Activated naive CD4-positive, alpha-beta T cell treated with anti-CD3 and anti-CD28 coated beads, Interleukin-2, amount 50 U/mL, for 24 hours (primary cell): ENCODE data around the gene PIK3C2G.

Experiments used
- H3K27ac Mint-ChIP-seq: one replicate; pipeline ENCODE4 v1.8.0; 2021; ENCODE audit warnings: mild to moderate bottlenecking, mixed read lengths
- H3K27me3 Mint-ChIP-seq: one replicate; pipeline ENCODE4 v1.8.0; 2021; ENCODE audit warnings: mixed read lengths
- H3K36me3 Mint-ChIP-seq: one replicate; pipeline ENCODE4 v1.8.0; 2021; ENCODE audit warnings: mixed read lengths
- H3K4me1 Mint-ChIP-seq: one replicate; pipeline ENCODE4 v1.8.0; 2021; ENCODE audit warnings: mixed read lengths
- H3K4me3 Mint-ChIP-seq: one replicate; pipeline ENCODE4 v1.8.0; 2021; ENCODE audit warnings: mild to moderate bottlenecking, mixed read lengths
- H3K9me3 Mint-ChIP-seq: one replicate; pipeline ENCODE4 v1.8.0; 2021; ENCODE audit warnings: mixed read lengths

Gene PIK3C2G

GRCh38 chr12:18262514-18262913 lies 1.2 kb downstream of the PIK3C2G start:
- H3K27ac Mint-ChIP-seq, result no peak overlapping the region
- H3K36me3 Mint-ChIP-seq, result no peaks in the 10 kb centered on the region
- peaks cover 2% of the 10 kb centered on the region for H3K9me3 Mint-ChIP-seq
- H3K27me3 Mint-ChIP-seq, result no peaks in the 10 kb centered on the region
- H3K4me3 Mint-ChIP-seq, result no peak overlapping the region
- H3K4me1 Mint-ChIP-seq, result no peaks in the 10 kb centered on the region

- no peaks in the 10 kb centered on the region for H3K27me3 Mint-ChIP-seq
- no peak overlapping the region for H3K27ac Mint-ChIP-seq
- H3K9me3 Mint-ChIP-seq, result no peaks in the 10 kb centered on the region
- no peaks in the 10 kb centered on the region for H3K36me3 Mint-ChIP-seq
- H3K4me3 Mint-ChIP-seq, result no peak overlapping the region
- no peaks in the 10 kb centered on the region for H3K4me1 Mint-ChIP-seq
Observed at GRCh38 chr12:18264581-18265075, 3.3 kb downstream of the PIK3C2G start.

GRCh38 chr12:18267427-18268099 lies 6.2 kb downstream of the PIK3C2G start:
- H3K4me3 Mint-ChIP-seq, result no peak overlapping the region
- no peak overlapping the region for H3K27ac Mint-ChIP-seq
- H3K4me1 Mint-ChIP-seq, result no peaks in the 10 kb centered on the region
- H3K36me3 Mint-ChIP-seq, result no peaks in the 10 kb centered on the region
- H3K9me3 Mint-ChIP-seq, result no peaks in the 10 kb centered on the region
- no peaks in the 10 kb centered on the region for H3K27me3 Mint-ChIP-seq

- Mint-ChIP-seq H3K27ac (no peak overlapping the region), H3K9me3 (peaks cover 7% of the 10 kb centered on the region), H3K4me3 (no peak overlapping the region), H3K36me3 (no peaks in the 10 kb centered on the region), H3K27me3 (no peaks in the 10 kb centered on the region), H3K4me1 (no peaks in the 10 kb centered on the region)
Observed at GRCh38 chr12:18270958-18271460, 9.7 kb downstream of the PIK3C2G start.

GRCh38 chr12:18275981-18276380 lies 14.7 kb downstream of the PIK3C2G start:
- Mint-ChIP-seq H3K27me3 (no peaks in the 10 kb centered on the region), H3K27ac (no peak overlapping the region), H3K4me3 (no peak overlapping the region), H3K4me1 (no peaks in the 10 kb centered on the region), H3K36me3 (no peaks in the 10 kb centered on the region), H3K9me3 (peaks cover 16% of the 10 kb centered on the region)

- H3K36me3 Mint-ChIP-seq, result no peaks in the 10 kb centered on the region
- H3K4me1 Mint-ChIP-seq, result no peaks in the 10 kb centered on the region
- peaks cover 19% of the 10 kb centered on the region for H3K9me3 Mint-ChIP-seq
- no peak overlapping the region for H3K4me3 Mint-ChIP-seq
- no peak overlapping the region for H3K27ac Mint-ChIP-seq
- no peaks in the 10 kb centered on the region for H3K27me3 Mint-ChIP-seq
Observed at GRCh38 chr12:18277196-18277595, 15.9 kb downstream of the PIK3C2G start.

- no peaks in the 10 kb centered on the region for H3K36me3 Mint-ChIP-seq
- no peak overlapping the region for H3K4me3 Mint-ChIP-seq
- H3K4me1 Mint-ChIP-seq, result no peaks in the 10 kb centered on the region
- no peaks in the 10 kb centered on the region for H3K27me3 Mint-ChIP-seq
- no peak overlapping the region for H3K27ac Mint-ChIP-seq
- peaks cover 13% of the 10 kb centered on the region for H3K9me3 Mint-ChIP-seq
Observed at GRCh38 chr12:18280728-18281127, 19.4 kb downstream of the PIK3C2G start.

- Mint-ChIP-seq H3K9me3 (peaks cover 12% of the 10 kb centered on the region), H3K4me3 (no peak overlapping the region), H3K27ac (no peak overlapping the region), H3K4me1 (no peaks in the 10 kb centered on the region), H3K27me3 (no peaks in the 10 kb centered on the region), H3K36me3 (no peaks in the 10 kb centered on the region)
Observed at GRCh38 chr12:18281941-18282340, 20.6 kb downstream of the PIK3C2G start.

- Mint-ChIP-seq H3K27ac (no peak overlapping the region), H3K36me3 (no peaks in the 10 kb centered on the region), H3K9me3 (peaks cover 12% of the 10 kb centered on the region), H3K4me1 (no peaks in the 10 kb centered on the region), H3K4me3 (no peak overlapping the region), H3K27me3 (no peaks in the 10 kb centered on the region)
Observed at GRCh38 chr12:18283831-18284230, 22.5 kb downstream of the PIK3C2G start.

- Mint-ChIP-seq H3K4me1 (no peaks in the 10 kb centered on the region), H3K27ac (no peak overlapping the region), H3K36me3 (no peaks in the 10 kb centered on the region), H3K27me3 (no peaks in the 10 kb centered on the region), H3K9me3 (peaks cover 12% of the 10 kb centered on the region), H3K4me3 (no peak overlapping the region)
Observed at GRCh38 chr12:18284386-18284785, 23.1 kb downstream of the PIK3C2G start.

GRCh38 chr12:18285161-18285560 lies 23.8 kb downstream of the PIK3C2G start:
- peaks cover 12% of the 10 kb centered on the region for H3K9me3 Mint-ChIP-seq
- H3K36me3 Mint-ChIP-seq, result no peaks in the 10 kb centered on the region
- H3K27me3 Mint-ChIP-seq, result no peaks in the 10 kb centered on the region
- no peak overlapping the region for H3K27ac Mint-ChIP-seq
- no peak overlapping the region for H3K4me3 Mint-ChIP-seq
- no peaks in the 10 kb centered on the region for H3K4me1 Mint-ChIP-seq

GRCh38 chr12:18290386-18290785 lies 29.1 kb downstream of the PIK3C2G start:
- no peaks in the 10 kb centered on the region for H3K27me3 Mint-ChIP-seq
- H3K36me3 Mint-ChIP-seq, result no peaks in the 10 kb centered on the region
- H3K4me3 Mint-ChIP-seq, result no peak overlapping the region
- peaks cover 8% of the 10 kb centered on the region for H3K9me3 Mint-ChIP-seq
- no peak overlapping the region for H3K27ac Mint-ChIP-seq
- H3K4me1 Mint-ChIP-seq, result no peaks in the 10 kb centered on the region

- Mint-ChIP-seq H3K36me3 (no peaks in the 10 kb centered on the region), H3K27ac (no peak overlapping the region), H3K4me1 (no peaks in the 10 kb centered on the region), H3K27me3 (no peaks in the 10 kb centered on the region), H3K4me3 (no peak overlapping the region), H3K9me3 (peaks cover 23% of the 10 kb centered on the region)
Observed at GRCh38 chr12:18294889-18295288, 33.6 kb downstream of the PIK3C2G start.

- no peaks in the 10 kb centered on the region for H3K4me1 Mint-ChIP-seq
- H3K9me3 Mint-ChIP-seq, result peaks cover 28% of the 10 kb centered on the region
- no peak overlapping the region for H3K4me3 Mint-ChIP-seq
- H3K27ac Mint-ChIP-seq, result no peak overlapping the region
- no peaks in the 10 kb centered on the region for H3K27me3 Mint-ChIP-seq
- no peaks in the 10 kb centered on the region for H3K36me3 Mint-ChIP-seq
Observed at GRCh38 chr12:18296201-18296908, 35.0 kb downstream of the PIK3C2G start.

- H3K36me3 Mint-ChIP-seq, result no peaks in the 10 kb centered on the region
- peaks cover 33% of the 10 kb centered on the region for H3K9me3 Mint-ChIP-seq
- no peak overlapping the region for H3K4me3 Mint-ChIP-seq
- H3K27ac Mint-ChIP-seq, result no peak overlapping the region
- H3K4me1 Mint-ChIP-seq, result no peaks in the 10 kb centered on the region
- H3K27me3 Mint-ChIP-seq, result no peaks in the 10 kb centered on the region
Observed at GRCh38 chr12:18296909-18297280, 35.6 kb downstream of the PIK3C2G start.

GRCh38 chr12:18297902-18298301 lies 36.6 kb downstream of the PIK3C2G start:
- Mint-ChIP-seq H3K27ac (no peak overlapping the region), H3K4me3 (no peak overlapping the region), H3K27me3 (no peaks in the 10 kb centered on the region), H3K4me1 (no peaks in the 10 kb centered on the region), H3K9me3 (peaks cover 34% of the 10 kb centered on the region), H3K36me3 (no peaks in the 10 kb centered on the region)
